GM23338 (cell line): ENCODE results near the gene RIN3.

Experiments used
- CREB1 ChIP-seq: fragments of 250-450 bp; sonication (Bioruptor Pico); IDR thresholded peaks from 2 replicates; pipeline ENCODE4 v1.5.0; 2020; ENCODE audit warnings: low read depth, mild to moderate bottlenecking, moderate library complexity
- EZH2 ChIP-seq: fragments of 200-600 bp; sonication (generic); IDR thresholded peaks from one replicate; pipeline ENCODE4 v1.8.0; 2017; ENCODE audit warnings: antibody characterized with exemption, mild to moderate bottlenecking, low read depth; ENCODE audit not compliant: unreplicated experiment
- EZH2phosphoT487 ChIP-seq: fragments of 200-600 bp; sonication (generic); IDR thresholded peaks from one replicate; pipeline ENCODE4 v1.8.1; 2018; ENCODE audit warnings: antibody characterized with exemption; ENCODE audit not compliant: unreplicated experiment
- JUNB ChIP-seq: IDR thresholded peaks from one replicate; pipeline ENCODE4 v1.6.1; 2016; ENCODE audit warnings: antibody characterized with exemption; ENCODE audit not compliant: unreplicated experiment
- NANOG ChIP-seq: IDR thresholded peaks from 2 replicates; pipeline ENCODE4 v1.6.1; 2016; ENCODE audit warnings: antibody characterized with exemption, borderline replicate concordance
- POLR2AphosphoS5 ChIP-seq: IDR thresholded peaks from 2 replicates; pipeline ENCODE4 v1.6.1; 2016; ENCODE audit warnings: antibody characterized with exemption, low read depth
- STAT1 ChIP-seq: IDR thresholded peaks from one replicate; pipeline ENCODE4 v1.6.1; 2016; ENCODE audit warnings: antibody characterized with exemption; ENCODE audit not compliant: unreplicated experiment
- ZNF114 ChIP-seq: fragments of 250-450 bp; sonication (Bioruptor Pico); IDR thresholded peaks from 2 replicates; pipeline ENCODE4 v1.5.0; 2020; ENCODE audit warnings: mild to moderate bottlenecking, moderate library complexity
- ZNF331 ChIP-seq: fragments of 250-450 bp; sonication (Bioruptor Pico); IDR thresholded peaks from 2 replicates; pipeline ENCODE4 v1.5.0; 2020; ENCODE audit warnings: low read depth, mild to moderate bottlenecking, moderate library complexity
- TF ChIP-seq, protein P1 (sequence below), 2 experiments: fragments of 200-600 bp in 1 of 2; sonication (generic) in 1 of 2; conservative IDR thresholded peaks; 2 replicates each; pipeline versions ENCODE4 v1.5.1 to v1.6.1; 2016 to 2017; ENCODE audit warnings: antibody characterized with exemption in 2 of 2, low read depth in 2 of 2, mild to moderate bottlenecking in 2 of 2, moderate library complexity in 1 of 2
- TF ChIP-seq, protein P2 (sequence below): IDR thresholded peaks from one replicate; pipeline ENCODE4 v1.6.1; 2018; ENCODE audit warnings: antibody characterized with exemption; ENCODE audit not compliant: unreplicated experiment
- TF ChIP-seq, protein P3 (sequence below): IDR thresholded peaks from 2 replicates; pipeline ENCODE4 v1.6.1; 2016; ENCODE audit warnings: antibody characterized with exemption

DNA sequence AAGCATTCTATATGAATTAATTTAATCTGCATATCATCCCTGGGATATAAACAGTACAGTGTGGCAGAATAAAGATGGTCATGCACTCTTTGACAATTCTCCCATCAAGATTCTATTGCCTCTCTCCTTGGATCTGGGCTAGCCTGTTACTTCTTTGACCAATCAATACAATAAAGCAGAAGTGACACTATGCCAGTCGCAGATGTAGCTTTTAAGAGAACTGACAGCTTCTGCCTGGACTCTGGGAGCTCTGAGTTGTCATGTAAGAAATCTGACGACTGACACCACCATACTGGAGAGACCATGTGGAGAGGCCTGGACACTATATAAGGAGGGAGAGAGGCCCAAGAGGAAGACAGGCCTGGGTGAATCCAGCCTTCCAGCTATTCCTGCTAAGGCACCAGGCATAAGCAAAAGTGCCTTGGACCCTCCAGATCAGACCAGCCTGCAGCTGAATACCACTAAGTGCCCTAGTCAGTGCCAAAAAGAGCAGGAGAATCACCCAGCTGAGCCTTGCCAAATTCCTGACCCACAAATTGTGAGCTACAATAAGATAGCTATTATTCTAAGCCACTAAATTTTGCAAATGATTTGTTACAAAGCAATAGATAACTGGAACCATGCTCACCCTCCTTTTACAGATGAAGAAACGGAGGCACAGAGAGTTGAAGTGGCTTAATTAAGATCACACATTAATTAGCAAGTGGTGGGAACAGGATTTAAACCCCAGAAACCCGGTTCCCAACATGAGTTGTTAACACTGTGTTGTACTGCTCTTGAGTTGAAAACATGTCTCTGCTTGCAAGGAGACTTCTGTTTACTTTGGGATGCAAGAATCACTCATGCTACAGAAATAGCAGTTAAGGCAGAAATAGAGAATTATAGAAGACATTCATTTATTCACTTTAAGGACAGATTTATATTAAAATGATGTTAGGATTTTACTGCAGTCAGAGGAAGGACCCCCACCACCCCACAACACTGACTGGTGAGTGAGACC is 84.6 kb downstream of the RIN3 start:
- TF ChIP-seq, protein P1, sequence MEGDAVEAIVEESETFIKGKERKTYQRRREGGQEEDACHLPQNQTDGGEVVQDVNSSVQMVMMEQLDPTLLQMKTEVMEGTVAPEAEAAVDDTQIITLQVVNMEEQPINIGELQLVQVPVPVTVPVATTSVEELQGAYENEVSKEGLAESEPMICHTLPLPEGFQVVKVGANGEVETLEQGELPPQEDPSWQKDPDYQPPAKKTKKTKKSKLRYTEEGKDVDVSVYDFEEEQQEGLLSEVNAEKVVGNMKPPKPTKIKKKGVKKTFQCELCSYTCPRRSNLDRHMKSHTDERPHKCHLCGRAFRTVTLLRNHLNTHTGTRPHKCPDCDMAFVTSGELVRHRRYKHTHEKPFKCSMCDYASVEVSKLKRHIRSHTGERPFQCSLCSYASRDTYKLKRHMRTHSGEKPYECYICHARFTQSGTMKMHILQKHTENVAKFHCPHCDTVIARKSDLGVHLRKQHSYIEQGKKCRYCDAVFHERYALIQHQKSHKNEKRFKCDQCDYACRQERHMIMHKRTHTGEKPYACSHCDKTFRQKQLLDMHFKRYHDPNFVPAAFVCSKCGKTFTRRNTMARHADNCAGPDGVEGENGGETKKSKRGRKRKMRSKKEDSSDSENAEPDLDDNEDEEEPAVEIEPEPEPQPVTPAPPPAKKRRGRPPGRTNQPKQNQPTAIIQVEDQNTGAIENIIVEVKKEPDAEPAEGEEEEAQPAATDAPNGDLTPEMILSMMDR (conservative IDR thresholded peaks at IDR 0.05; ENCODE audit: low read depth in 2 of 2): no peak
- TF ChIP-seq, protein P2, sequence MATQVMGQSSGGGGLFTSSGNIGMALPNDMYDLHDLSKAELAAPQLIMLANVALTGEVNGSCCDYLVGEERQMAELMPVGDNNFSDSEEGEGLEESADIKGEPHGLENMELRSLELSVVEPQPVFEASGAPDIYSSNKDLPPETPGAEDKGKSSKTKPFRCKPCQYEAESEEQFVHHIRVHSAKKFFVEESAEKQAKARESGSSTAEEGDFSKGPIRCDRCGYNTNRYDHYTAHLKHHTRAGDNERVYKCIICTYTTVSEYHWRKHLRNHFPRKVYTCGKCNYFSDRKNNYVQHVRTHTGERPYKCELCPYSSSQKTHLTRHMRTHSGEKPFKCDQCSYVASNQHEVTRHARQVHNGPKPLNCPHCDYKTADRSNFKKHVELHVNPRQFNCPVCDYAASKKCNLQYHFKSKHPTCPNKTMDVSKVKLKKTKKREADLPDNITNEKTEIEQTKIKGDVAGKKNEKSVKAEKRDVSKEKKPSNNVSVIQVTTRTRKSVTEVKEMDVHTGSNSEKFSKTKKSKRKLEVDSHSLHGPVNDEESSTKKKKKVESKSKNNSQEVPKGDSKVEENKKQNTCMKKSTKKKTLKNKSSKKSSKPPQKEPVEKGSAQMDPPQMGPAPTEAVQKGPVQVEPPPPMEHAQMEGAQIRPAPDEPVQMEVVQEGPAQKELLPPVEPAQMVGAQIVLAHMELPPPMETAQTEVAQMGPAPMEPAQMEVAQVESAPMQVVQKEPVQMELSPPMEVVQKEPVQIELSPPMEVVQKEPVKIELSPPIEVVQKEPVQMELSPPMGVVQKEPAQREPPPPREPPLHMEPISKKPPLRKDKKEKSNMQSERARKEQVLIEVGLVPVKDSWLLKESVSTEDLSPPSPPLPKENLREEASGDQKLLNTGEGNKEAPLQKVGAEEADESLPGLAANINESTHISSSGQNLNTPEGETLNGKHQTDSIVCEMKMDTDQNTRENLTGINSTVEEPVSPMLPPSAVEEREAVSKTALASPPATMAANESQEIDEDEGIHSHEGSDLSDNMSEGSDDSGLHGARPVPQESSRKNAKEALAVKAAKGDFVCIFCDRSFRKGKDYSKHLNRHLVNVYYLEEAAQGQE: no peak
- TF ChIP-seq POLR2AphosphoS5 (no peak), CREB1 (CRISPR knock-in tag) (no peak), EZH2 (no peak), EZH2phosphoT487 (no peak), NANOG (no peak), JUNB (no peak), STAT1 (no peak), ZNF331 (CRISPR knock-in tag) (peak; percentile 68), ZNF114 (no peak)
- TF ChIP-seq, protein P3, sequence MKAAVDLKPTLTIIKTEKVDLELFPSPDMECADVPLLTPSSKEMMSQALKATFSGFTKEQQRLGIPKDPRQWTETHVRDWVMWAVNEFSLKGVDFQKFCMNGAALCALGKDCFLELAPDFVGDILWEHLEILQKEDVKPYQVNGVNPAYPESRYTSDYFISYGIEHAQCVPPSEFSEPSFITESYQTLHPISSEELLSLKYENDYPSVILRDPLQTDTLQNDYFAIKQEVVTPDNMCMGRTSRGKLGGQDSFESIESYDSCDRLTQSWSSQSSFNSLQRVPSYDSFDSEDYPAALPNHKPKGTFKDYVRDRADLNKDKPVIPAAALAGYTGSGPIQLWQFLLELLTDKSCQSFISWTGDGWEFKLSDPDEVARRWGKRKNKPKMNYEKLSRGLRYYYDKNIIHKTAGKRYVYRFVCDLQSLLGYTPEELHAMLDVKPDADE: no peak
